IPS DF 6.9 (cell line): ENCODE data around the gene DDX11.
A peak's percentile ranks its signal among the peaks of the same experiment; 100 is the strongest.
"Not testable (repeated sequence)": the region's sequence is repeated elsewhere in the genome, so short reads cannot be mapped to it uniquely, and the experiment has no call there.

Experiments used
- DNase-seq: peaks from one replicate; pipeline ENCODE4 v3.0.0-alpha.2; 2013; ENCODE audit warnings: low read depth, low spot score
- H3K27ac ChIP-seq: one replicate; pipeline ENCODE4 v1.5.1; 2013; ENCODE audit warnings: low read length, control low read depth
- H3K27me3 ChIP-seq: 2 replicates; pipeline ENCODE4 v1.6.1; 2013; ENCODE audit warnings: mild to moderate bottlenecking, low read length; ENCODE audit not compliant: control insufficient read depth, insufficient read depth
- H3K36me3 ChIP-seq: 2 replicates; pipeline ENCODE4 v1.6.1; 2013; ENCODE audit warnings: low read length; ENCODE audit not compliant: control insufficient read depth, insufficient read depth
- H3K4me1 ChIP-seq: 2 replicates; pipeline ENCODE4 v1.6.1; 2013; ENCODE audit warnings: low read length; ENCODE audit not compliant: control insufficient read depth, insufficient read depth
- H3K4me3 ChIP-seq: 2 replicates; pipeline ENCODE4 v1.5.1; 2013; ENCODE audit warnings: mild to moderate bottlenecking, low read length
- H3K9me3 ChIP-seq: 2 replicates; pipeline ENCODE4 v1.6.1; 2013; ENCODE audit warnings: low read length, inconsistent platforms; ENCODE audit not compliant: control insufficient read depth, insufficient read depth
- WGBS: extraction: QIAGEN DNeasy Blood & Tissue Kit; methylation state at CpG from one replicate; pipeline ENCODE4 v1.1.7; 2013; ENCODE audit warnings: mixed read lengths, missing lambda C conversion rate; ENCODE audit not compliant: insufficient read length, insufficient coverage; 5-methylcytosine and 5-hydroxymethylcytosine counted together

Gene DDX11

DNA sequence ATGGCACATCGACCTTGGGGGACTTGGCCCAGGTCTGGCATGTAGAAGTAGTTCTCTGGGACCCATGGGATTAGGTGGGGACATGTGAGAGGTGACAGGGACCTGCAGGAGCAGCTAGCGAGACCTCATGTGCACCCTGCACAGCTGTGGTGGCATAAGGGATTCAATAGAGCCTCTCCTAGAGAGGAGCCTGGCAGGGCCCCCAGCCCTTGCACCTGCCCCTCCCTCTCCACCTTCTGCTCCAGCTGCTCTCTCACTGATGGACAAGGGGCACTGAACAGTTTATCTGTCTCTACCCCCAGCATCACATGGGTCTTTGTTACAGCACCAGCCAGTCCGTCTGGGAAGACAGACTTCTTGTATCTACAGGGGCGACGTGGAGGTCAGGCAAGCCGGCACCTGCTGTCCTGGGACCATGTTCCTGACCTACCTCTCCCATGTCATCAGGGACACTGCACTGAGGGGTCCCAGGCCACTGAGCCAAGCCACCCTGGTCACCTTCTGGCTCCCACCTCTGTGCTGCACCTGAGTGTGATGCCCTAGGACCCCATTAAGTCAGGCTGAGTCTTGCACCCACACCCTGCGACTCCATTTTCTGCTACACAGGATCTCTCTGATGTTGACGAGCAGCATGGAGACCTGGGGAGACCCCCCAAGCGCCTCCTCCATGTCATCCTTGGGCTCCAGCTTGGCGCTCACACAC lies 32.6 kb downstream of the DDX11 start:
- Histone ChIP-seq H3K27me3 (no peaks in the 10 kb centered on the region), H3K9me3 (no peaks in the 10 kb centered on the region), H3K4me3 (no peak overlapping the region), H3K4me1 (no peaks in the 10 kb centered on the region), H3K27ac (no peak overlapping the region), H3K36me3 (peaks cover 13% of the 10 kb centered on the region; the same call in 1 of the 2 replicates)
- WGBS = no CpG with 5 or more reads among the region's 10 CpGs
- DNase-seq = no peak

- not testable (repeated sequence) for H3K27me3 ChIP-seq, H3K4me1 ChIP-seq, H3K4me3 ChIP-seq, H3K27ac ChIP-seq, H3K9me3 ChIP-seq, DNase-seq, H3K36me3 ChIP-seq
- no CpG with 5 or more reads among the region's 6 CpGs for WGBS
Measured at GRCh38 chr12:31109773-31110172, 36.1 kb downstream of the DDX11 start.

DNA sequence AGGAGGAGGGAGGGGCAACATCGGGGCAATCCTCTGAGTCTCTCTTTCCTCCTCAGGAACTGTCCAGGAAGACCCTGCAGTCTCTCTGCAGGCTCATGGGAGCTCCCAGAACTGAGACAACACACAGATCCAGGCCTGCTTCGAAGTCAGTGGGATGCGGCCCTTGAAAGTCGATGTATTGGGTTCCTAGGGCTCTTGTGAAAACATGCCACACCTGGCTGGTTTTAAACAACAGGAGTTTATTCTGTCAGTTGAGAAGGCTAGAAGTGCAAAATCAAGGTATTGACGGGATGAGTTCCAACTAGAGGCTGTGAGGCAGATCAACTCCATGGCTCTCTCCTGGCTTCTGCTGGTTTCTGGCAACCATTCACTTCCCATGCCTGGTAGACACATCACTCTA lies 36.6 kb downstream of the DDX11 start:
- no CpG with 5 or more reads among the region's 5 CpGs for WGBS
- not testable (repeated sequence) for H3K4me1 ChIP-seq, H3K36me3 ChIP-seq, H3K27me3 ChIP-seq, H3K9me3 ChIP-seq, DNase-seq, H3K27ac ChIP-seq, H3K4me3 ChIP-seq

- not testable (repeated sequence) for H3K27ac ChIP-seq, H3K9me3 ChIP-seq, DNase-seq, H3K36me3 ChIP-seq, H3K4me3 ChIP-seq, H3K4me1 ChIP-seq
- WGBS = no CpG with 5 or more reads among the region's 3 CpGs
- peaks cover 12% of the 10 kb centered on the region; the same call in 1 of the 2 replicates for H3K27me3 ChIP-seq
Measured at GRCh38 chr12:31115092-31115601, 41.5 kb downstream of the DDX11 start.

GRCh38 chr12:31116846-31117202 lies 43.2 kb downstream of the DDX11 start:
- H3K36me3 ChIP-seq, H3K4me3 ChIP-seq, H3K9me3 ChIP-seq, DNase-seq, H3K27ac ChIP-seq, H3K4me1 ChIP-seq: not testable (repeated sequence)
- WGBS = no CpG with 5 or more reads among the region's 7 CpGs
- H3K27me3 ChIP-seq = peaks cover 12% of the 10 kb centered on the region; the same call in 1 of the 2 replicates

DNA sequence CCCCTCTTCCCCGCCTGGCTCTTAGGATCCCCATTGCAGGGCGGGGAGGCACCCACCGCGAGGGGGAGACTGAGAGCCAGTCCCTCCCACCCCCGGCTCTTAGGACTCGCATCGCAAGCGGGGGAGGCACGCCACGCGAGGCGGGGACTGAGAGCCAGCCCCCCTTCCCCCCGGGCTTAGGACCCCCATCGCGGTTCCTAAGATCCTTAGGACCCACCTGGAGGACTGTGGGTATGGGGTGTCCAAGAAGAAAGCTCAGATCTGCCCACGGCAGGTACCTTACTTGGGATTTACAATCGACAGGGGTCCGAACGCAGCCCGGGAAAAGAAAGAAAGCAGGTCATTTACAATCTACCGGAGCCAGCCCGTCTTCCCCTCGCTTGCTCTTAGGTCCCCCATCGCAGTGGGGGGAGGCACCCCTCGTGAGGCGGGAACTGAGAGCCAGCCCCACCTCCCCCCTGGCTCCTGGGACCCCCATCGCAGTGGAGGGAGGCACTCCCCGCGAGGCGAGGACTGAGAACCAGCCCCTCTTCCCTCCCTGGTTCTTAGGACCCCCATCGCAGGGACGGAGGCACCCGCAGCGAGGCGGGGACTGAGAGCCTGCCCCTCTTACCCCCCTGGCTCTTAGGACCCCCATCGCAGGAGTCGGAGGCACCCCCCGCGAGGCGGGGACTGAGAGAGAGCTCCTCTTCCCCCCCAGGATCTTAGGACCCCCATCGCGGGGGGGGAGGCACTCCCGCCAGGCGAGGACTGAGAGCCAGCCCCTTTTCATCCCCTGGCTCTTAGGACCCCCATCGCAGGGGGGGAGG lies 43.7 kb downstream of the DDX11 start:
- Histone ChIP-seq H3K9me3 (no peaks in the 10 kb centered on the region), H3K27me3 (peaks cover 12% of the 10 kb centered on the region; the same call in 1 of the 2 replicates), H3K4me3 (peak overlapping the region; percentile 50), H3K36me3 (no peaks in the 10 kb centered on the region), H3K4me1 (0 out of 2 replicates have a peak, but pooled peaks cover 1% of the 10 kb centered on the region), H3K27ac (no peak overlapping the region)
- no CpG with 5 or more reads among the region's 45 CpGs for WGBS
- no peak for DNase-seq

GRCh38 chr12:31118347-31119191 lies 44.9 kb downstream of the DDX11 start:
- WGBS = no CpG with 5 or more reads among the region's 44 CpGs
- peaks cover 12% of the 10 kb centered on the region; the same call in 1 of the 2 replicates for H3K27me3 ChIP-seq
- peak overlapping the region; percentile 50; the same call in 1 of the 2 replicates for H3K4me3 ChIP-seq
- no peak overlapping the region for H3K27ac ChIP-seq
- H3K4me1 ChIP-seq = 0 out of 2 replicates have a peak, but pooled peaks cover 1% of the 10 kb centered on the region
- DNase-seq = peak; percentile 39
- H3K9me3 ChIP-seq = no peaks in the 10 kb centered on the region
- no peaks in the 10 kb centered on the region for H3K36me3 ChIP-seq

GRCh38 chr12:31119192-31119802 lies 45.6 kb downstream of the DDX11 start:
- H3K27me3 ChIP-seq = peaks cover 12% of the 10 kb centered on the region; the same call in 1 of the 2 replicates
- no peaks in the 10 kb centered on the region for H3K36me3 ChIP-seq
- H3K9me3 ChIP-seq = no peaks in the 10 kb centered on the region
- no peak overlapping the region for H3K27ac ChIP-seq
- H3K4me1 ChIP-seq = 0 out of 2 replicates have a peak, but pooled peaks cover 1% of the 10 kb centered on the region
- H3K4me3 ChIP-seq = peak overlapping the region; percentile 50; the same call in 1 of the 2 replicates
- no CpG with 5 or more reads among the region's 34 CpGs for WGBS
- no peak for DNase-seq

DNA sequence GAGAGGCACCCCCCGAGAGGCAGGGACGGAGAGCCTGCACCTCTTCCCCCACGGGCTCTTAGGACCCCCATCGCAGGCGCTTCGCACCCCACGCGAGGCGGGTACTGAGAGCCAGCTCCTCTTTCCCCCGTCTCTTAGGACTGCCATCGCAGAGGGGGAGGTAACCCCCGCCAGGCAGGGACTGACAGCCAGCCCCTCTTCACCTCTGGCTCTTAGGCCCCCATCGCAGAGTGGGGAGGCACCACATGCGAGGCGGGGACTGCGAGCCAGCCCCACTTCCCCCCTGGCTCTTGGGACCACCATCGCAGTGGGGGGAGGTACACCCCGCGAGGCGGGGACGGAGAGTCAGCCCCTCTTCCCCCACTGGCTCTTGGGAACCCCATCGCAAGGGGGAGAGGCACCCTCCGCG lies 46.1 kb downstream of the DDX11 start:
- peaks cover 12% of the 10 kb centered on the region; the same call in 1 of the 2 replicates for H3K27me3 ChIP-seq
- H3K27ac ChIP-seq = no peak overlapping the region
- H3K36me3 ChIP-seq = no peaks in the 10 kb centered on the region
- H3K4me1 ChIP-seq = 0 out of 2 replicates have a peak, but pooled peaks cover 1% of the 10 kb centered on the region
- no peak overlapping the region for H3K4me3 ChIP-seq
- no CpG with 5 or more reads among the region's 24 CpGs for WGBS
- DNase-seq = no peak
- H3K9me3 ChIP-seq = no peaks in the 10 kb centered on the region
